ENCODE data around the gene EIF2B2. TPM values are rescaled to one million over a fixed set of nuclear protein-coding genes. Genes with fewer than 3 reads are reported as not detected.

Gene EIF2B2
- total and polyA plus RNA-seq, 2 of the 13 experiments (the other 11 are each of a cell fraction or from before 2014, with no cell fraction given) = 54.4 to 78.6 TPM

DNA sequence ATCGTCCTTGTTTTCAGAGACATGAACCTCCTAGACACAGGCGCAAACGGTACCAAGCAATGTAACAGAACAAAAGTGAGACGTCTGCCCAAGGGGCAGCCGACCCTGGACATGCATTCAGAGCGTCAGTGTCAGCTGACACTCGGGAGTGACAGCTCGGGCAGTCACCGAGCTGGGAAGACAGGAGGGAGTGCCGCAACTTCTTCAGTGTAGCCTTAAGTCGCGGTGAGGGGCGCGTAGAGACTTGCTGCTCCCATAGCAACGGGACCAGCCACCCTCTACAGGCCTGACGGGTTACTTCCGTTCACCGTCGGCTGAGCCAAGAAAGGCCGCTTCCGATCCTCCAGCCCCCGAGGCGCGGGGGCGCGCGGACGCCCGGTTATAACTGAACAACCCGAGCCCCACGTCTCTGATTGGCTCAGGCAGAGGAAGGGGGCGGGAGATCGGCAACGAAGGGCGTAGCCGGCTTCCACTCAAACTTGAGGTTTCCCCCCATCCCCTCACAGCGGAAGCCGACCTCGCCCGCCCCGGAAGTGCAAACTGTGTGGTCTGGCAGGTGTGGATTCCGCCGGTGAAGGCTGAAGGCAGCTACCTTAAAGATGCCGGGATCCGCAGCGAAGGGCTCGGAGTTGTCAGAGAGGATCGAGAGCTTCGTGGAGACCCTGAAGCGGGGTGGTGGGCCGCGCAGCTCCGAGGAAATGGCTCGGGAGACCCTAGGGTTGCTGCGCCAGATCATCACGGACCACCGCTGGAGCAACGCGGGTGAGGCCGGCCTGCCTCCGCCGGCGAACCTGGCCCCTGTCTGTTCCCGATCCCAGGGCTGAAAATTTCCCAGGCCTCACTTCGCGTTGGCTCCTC, at the start of gene EIF2B2 (continued):
- no peak for TF ChIP-seq ZNF441 (CRISPR knock-in tag; IDR thresholded peaks at IDR 0.05; ENCODE audit: borderline replicate concordance)
- TF ChIP-seq ZFAT (CRISPR knock-in tag; conservative IDR thresholded peaks at IDR 0.05) = no peak
- TF ChIP-seq KLF13 (CRISPR knock-in tag; IDR thresholded peaks at IDR 0.05) = no peak
- TF ChIP-seq, protein P1, sequence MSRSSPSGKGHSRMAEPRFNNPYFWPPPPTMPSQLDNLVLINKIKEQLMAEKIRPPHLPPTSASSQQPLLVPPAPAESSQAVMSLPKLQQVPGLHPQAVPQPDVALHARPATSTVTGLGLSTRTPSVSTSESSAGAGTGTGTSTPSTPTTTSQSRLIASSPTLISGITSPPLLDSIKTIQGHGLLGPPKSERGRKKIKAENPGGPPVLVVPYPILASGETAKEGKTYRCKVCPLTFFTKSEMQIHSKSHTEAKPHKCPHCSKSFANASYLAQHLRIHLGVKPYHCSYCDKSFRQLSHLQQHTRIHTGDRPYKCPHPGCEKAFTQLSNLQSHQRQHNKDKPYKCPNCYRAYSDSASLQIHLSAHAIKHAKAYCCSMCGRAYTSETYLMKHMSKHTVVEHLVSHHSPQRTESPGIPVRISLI (CRISPR knock-in tag; IDR thresholded peaks at IDR 0.05; ENCODE audit: borderline replicate concordance) = no peak
- TF ChIP-seq HOXD1 (CRISPR knock-in tag; IDR thresholded peaks at IDR 0.05) = no peak
- TF ChIP-seq, protein P2, sequence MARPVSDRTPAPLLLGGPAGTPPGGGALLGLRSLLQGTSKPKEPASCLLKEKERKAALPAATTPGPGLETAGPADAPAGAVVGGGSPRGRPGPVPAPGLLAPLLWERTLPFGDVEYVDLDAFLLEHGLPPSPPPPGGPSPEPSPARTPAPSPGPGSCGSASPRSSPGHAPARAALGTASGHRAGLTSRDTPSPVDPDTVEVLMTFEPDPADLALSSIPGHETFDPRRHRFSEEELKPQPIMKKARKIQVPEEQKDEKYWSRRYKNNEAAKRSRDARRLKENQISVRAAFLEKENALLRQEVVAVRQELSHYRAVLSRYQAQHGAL (CRISPR knock-in tag; IDR thresholded peaks at IDR 0.05; ENCODE audit: not compliant biosample characterization) = no peak
- TF ChIP-seq ATRX (CRISPR knock-in tag; IDR thresholded peaks at IDR 0.05; ENCODE audit: borderline replicate concordance) = no peak
- TF ChIP-seq, protein P3, sequence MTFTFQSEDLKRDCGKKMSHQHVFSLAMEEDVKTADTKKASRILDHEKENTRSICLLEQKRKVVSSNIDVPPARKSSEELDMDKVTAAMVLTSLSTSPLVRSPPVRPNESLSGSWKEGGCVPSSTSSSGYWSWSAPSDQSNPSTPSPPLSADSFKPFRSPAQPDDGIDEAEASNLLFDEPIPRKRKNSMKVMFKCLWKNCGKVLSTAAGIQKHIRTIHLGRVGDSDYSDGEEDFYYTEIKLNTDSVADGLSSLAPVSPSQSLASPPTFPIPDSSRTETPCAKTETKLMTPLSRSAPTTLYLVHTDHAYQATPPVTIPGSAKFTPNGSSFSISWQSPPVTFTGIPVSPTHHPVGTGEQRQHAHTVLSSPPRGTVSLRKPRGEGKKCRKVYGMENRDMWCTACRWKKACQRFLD (CRISPR knock-in tag; IDR thresholded peaks at IDR 0.05; ENCODE audit: borderline replicate concordance) = no peak; the same call in 1 of the 2 replicates

Measured in HepG2 (cell line).